Posterior vena cava (tissue), 2 donors: Measurements from ENCODE around the gene NFKBIA. TPM values are rescaled to one million over a fixed set of nuclear protein-coding genes. Genes with fewer than 3 reads are reported as not detected.
"Not testable (repeated sequence)": the region's sequence is repeated elsewhere in the genome, so short reads cannot be mapped to it uniquely, and the experiment has no call there.

ENCODE experiments used
- DNase-seq: peaks from one replicate; pipeline ENCODE4 v3.0.0-alpha.2; 2020; ENCODE audit warnings: low spot score
- intact Hi-C, 2 donors: fragments of 100-400 bp; cut with DNase I; formaldehyde crosslinking; loops; one replicate each; pipeline versions ENCODE4 v1.14.1 to v1.14.2; 2022 to 2023
- total RNA-seq, 2 donors: library from RNA; stranded (reverse); fragmentation: NEBNext Ultra II Directional; extraction: Animal tissue kit (Norgen Biotek cat#: 25700); gene quantifications; one replicate each; pipeline ENCODE4 v1.2.1, GENCODE V29; 2021
- donor health status: DM: yes; HTN: yes; CAD: no.
- donor health status: DM: yes; HTN: yes; CAD: no.

Gene NFKBIA
- total RNA-seq, 2 donors from 2014 or later = 87.1 to 127 TPM

DNA sequence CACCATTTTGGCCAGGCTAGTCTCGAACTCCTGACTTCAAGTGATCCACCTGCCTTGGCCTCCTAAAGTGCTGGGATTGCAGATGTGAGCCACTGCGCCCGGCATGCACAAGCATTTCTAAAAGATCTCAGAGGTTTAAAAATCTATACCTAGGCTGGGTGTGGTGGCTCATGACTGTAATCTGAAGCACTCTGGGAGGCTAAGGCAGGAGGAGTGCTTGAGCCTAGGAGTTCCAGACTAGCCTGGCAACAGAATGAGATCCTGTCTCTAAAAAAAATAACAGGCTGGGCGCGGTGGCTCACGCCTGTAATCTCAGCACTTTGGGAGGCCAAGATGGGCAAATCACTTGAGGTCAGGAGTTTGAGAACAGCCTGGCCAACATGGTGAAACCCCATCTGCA lies 49.3 kb downstream of the NFKBIA start:
- intact Hi-C loops, DNase-seq: not testable (repeated sequence)

DNA sequence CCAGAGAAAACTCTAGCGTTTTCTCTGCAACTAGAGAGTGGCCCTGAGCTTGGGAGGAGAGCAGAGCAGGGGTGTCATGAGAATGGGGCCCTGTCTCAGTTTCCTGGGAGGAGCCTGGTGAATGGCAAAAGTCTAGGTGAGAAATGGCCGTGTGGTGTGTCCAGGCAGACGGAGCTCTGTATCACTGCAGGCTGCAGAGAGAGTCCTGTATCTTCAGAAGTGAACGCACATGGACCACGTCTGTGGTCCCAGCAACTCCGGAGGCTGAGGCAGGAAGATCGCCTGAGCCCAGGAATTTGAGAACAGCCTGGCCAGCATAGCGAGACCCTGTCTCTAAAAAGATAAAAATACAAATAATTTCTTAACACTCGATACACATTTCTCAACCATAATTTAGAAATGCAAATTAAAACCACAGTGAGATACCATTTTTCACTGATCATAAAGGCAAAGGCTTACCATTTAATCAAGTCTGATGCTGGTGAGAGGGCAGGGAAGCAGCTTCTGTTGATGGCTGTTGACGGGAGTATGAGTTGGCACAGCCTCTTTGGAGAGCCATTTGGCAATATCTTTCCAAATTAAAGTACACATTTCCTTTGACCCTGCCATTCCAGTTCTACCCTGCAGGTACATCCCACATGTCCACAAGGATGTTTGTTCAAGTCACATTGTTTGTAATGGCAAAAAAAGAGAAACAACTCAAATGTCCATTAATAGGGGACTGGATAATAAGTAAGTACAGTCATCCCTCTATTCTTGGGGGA lies 51.0 kb downstream of the NFKBIA start:
- intact Hi-C loops = no loop called here
- peak; percentile 38 for DNase-seq

DNA sequence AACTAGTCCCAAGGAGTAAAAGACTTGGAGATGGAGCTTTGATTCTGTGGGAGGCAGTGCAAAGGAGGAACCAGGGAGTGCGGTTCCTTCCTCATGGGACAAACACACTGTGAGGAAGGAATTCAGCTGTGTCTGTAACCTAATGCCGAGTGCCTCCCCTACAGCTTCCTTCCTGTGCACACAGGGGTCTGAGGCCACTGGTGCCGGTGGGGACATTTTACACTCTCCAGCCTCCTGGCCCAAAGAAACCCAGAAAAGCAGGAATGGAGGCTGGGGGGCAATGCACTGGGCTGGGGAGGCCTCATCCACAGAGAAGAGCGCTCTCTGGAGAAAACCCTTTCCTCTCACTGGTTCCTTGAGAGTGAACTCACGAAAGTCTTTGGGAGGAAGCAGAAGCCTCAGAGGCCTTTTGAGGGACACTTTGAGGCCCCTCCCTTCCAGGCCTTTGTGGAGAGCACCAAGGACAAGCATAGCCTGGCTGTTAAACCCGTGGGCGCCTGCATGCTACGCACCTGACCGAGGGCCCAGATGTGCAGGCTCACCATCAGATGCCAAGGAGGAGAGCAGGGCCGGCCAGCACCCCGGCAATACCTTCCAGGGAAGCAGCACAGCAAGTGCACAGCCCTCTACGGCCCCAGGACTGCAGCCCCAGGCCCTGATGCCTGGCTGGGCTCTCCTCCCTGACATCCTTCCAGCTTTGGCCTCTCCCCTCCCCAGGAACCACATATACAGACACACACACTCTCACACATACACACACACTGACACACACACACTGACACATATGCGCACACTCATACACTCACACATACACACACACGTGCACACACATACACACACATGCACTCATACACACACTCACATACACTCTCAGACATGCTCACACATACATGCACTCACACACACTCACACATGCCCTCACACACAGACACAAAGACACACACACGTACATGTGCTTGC lies 52.0 kb downstream of the NFKBIA start:
- peak; percentile 69 for DNase-seq
- intact Hi-C loops = no loop called here

DNA sequence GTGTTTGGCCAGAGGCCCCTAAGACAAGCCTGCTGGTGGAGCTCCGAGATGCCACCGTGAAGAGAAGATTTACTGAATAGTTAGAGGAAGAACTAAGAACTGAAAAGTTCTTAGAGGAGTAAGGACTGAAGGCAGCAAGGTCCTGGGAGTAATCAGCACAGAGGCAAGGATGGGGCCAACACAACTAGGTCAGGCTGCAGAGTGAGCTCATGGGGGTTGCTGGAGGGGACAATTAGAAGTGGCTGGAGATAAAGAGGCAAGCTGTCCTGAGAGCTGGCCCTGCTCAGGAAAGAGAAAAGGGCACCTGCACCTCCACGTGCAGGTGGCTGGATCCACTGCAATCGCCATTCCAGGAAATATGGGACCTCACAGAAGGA lies 52.7 kb downstream of the NFKBIA start:
- intact Hi-C loops = no loop called here
- DNase-seq = peak; percentile 40

Other genes with a start within 250 kb of the NFKBIA start
- gene PSMA6, start 112.4 kb downstream of the NFKBIA start, total RNA-seq = 100 to 1,000 TPM; 159 to 191 TPM
- gene INSM2, start 129.4 kb upstream of the NFKBIA start, total RNA-seq = not detected